Measurements from ENCODE around the gene ATOSB.

Gene ATOSB

GRCh38 chr9:35134920-35135319, 19.3 kb upstream of the ATOSB start:
- H3K36me3 ChIP-seq (ENCODE audit: control insufficient read depth in 2 of 2, insufficient read depth in 1 of 2, low read length in 2 of 2) = no peaks in the 10 kb centered on the region
- no peak overlapping the region for H3K27ac ChIP-seq (ENCODE audit: extremely low read depth, low read depth, low read length)
- TF ChIP-seq, protein P1, sequence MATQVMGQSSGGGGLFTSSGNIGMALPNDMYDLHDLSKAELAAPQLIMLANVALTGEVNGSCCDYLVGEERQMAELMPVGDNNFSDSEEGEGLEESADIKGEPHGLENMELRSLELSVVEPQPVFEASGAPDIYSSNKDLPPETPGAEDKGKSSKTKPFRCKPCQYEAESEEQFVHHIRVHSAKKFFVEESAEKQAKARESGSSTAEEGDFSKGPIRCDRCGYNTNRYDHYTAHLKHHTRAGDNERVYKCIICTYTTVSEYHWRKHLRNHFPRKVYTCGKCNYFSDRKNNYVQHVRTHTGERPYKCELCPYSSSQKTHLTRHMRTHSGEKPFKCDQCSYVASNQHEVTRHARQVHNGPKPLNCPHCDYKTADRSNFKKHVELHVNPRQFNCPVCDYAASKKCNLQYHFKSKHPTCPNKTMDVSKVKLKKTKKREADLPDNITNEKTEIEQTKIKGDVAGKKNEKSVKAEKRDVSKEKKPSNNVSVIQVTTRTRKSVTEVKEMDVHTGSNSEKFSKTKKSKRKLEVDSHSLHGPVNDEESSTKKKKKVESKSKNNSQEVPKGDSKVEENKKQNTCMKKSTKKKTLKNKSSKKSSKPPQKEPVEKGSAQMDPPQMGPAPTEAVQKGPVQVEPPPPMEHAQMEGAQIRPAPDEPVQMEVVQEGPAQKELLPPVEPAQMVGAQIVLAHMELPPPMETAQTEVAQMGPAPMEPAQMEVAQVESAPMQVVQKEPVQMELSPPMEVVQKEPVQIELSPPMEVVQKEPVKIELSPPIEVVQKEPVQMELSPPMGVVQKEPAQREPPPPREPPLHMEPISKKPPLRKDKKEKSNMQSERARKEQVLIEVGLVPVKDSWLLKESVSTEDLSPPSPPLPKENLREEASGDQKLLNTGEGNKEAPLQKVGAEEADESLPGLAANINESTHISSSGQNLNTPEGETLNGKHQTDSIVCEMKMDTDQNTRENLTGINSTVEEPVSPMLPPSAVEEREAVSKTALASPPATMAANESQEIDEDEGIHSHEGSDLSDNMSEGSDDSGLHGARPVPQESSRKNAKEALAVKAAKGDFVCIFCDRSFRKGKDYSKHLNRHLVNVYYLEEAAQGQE (tag by site-specific recombination; IDR thresholded peaks at IDR 0.05) = no peak
- TF ChIP-seq ZBTB8A (tag by site-specific recombination; IDR thresholded peaks at IDR 0.05) (no peak), WT1 (tag by site-specific recombination; IDR thresholded peaks at IDR 0.05) (no peak), ZNF558 (tag by site-specific recombination; IDR thresholded peaks at IDR 0.05) (no peak), ZNF248 (tag by site-specific recombination; IDR thresholded peaks at IDR 0.05) (no peak), ZNF155 (tag by site-specific recombination; IDR thresholded peaks at IDR 0.05) (no peak), KLF9 (tag by site-specific recombination; IDR thresholded peaks at IDR 0.05; ENCODE audit: low read depth) (no peak), OSR2 (tag by site-specific recombination; IDR thresholded peaks at IDR 0.05) (no peak), ZNF157 (tag by site-specific recombination; IDR thresholded peaks at IDR 0.05) (no peak), ZNF292 (tag by site-specific recombination; IDR thresholded peaks at IDR 0.05; ENCODE audit: borderline replicate concordance, low read depth) (no peak)
- ChIA-PET POLR2A (no interaction called here), CTCF (no interaction called here)
- H3K9me3 ChIP-seq (ENCODE audit: control insufficient read depth, insufficient read depth, low read depth, low read length) = no peaks in the 10 kb centered on the region
- H3K4me3 ChIP-seq (ENCODE audit: low read depth, low read length) = no peak overlapping the region
- H3K4me1 ChIP-seq (ENCODE audit: control insufficient read depth, insufficient read depth, low read length) = no peaks in the 10 kb centered on the region

- TF ChIP-seq ZNF146 (tag by site-specific recombination; IDR thresholded peaks at IDR 0.05) (no peak), ZNF510 (tag by site-specific recombination; IDR thresholded peaks at IDR 0.05; ENCODE audit: insufficient replicate concordance) (no peak), AEBP2 (tag by site-specific recombination; IDR thresholded peaks at IDR 0.05; ENCODE audit: borderline replicate concordance) (no peak), ZEB2 (tag by site-specific recombination; IDR thresholded peaks at IDR 0.05) (no peak), ZNF112 (tag by site-specific recombination; IDR thresholded peaks at IDR 0.05) (no peak), ZNF660 (tag by site-specific recombination; IDR thresholded peaks at IDR 0.05) (peak; percentile 57; the same call in 1 of the 2 replicates), ZNF791 (tag by site-specific recombination; IDR thresholded peaks at IDR 0.05) (no peak), ZNF596 (tag by site-specific recombination; IDR thresholded peaks at IDR 0.05) (no peak), GLIS1 (tag by site-specific recombination; IDR thresholded peaks at IDR 0.05) (peak; percentile 25; the same call in 1 of the 2 replicates), ZNF335 (tag by site-specific recombination; conservative IDR thresholded peaks at IDR 0.05) (peak; percentile 56), CTCF (tag by site-specific recombination; IDR thresholded peaks at IDR 0.05) (peak; percentile 79), INSM2 (tag by site-specific recombination; IDR thresholded peaks at IDR 0.05) (no peak), ZSCAN30 (tag by site-specific recombination; IDR thresholded peaks at IDR 0.05) (0 out of 2 replicates have a peak, but pooled peaks have one; percentile 19), ZNF654 (tag by site-specific recombination; IDR thresholded peaks at IDR 0.05; ENCODE audit: low read depth) (peak; percentile 91)
- TF ChIP-seq, protein P2, sequence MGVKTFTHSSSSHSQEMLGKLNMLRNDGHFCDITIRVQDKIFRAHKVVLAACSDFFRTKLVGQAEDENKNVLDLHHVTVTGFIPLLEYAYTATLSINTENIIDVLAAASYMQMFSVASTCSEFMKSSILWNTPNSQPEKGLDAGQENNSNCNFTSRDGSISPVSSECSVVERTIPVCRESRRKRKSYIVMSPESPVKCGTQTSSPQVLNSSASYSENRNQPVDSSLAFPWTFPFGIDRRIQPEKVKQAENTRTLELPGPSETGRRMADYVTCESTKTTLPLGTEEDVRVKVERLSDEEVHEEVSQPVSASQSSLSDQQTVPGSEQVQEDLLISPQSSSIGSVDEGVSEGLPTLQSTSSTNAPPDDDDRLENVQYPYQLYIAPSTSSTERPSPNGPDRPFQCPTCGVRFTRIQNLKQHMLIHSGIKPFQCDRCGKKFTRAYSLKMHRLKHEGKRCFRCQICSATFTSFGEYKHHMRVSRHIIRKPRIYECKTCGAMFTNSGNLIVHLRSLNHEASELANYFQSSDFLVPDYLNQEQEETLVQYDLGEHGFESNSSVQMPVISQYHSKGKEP (tag by site-specific recombination; IDR thresholded peaks at IDR 0.05) = peak; percentile 19; the same call in 1 of the 2 replicates
- ChIA-PET CTCF (interaction anchor here (0.7 to 6.8 kb wide), 20 partner anchors 10 to 557 kb away, joined by 3 to 58 read pairs (median 4); partner anchors contain the start of gene CA9), POLR2A (interaction anchor here (1.1 to 4.3 kb wide), 7 partner anchors 15 to 863 kb away, joined by 3 to 92 read pairs (median 6); partner anchors contain the start of genes PIGO, STOML2, UNC13B and VCP)
- H3K9me3 ChIP-seq (ENCODE audit: control insufficient read depth, insufficient read depth, low read depth, low read length) = no peaks in the 10 kb centered on the region
- no peak overlapping the region for H3K27ac ChIP-seq (ENCODE audit: extremely low read depth, low read depth, low read length)
- H3K4me1 ChIP-seq (ENCODE audit: control insufficient read depth, insufficient read depth, low read length) = peaks cover 15% of the 10 kb centered on the region
- no peaks in the 10 kb centered on the region for H3K36me3 ChIP-seq (ENCODE audit: control insufficient read depth in 2 of 2, insufficient read depth in 1 of 2, low read length in 2 of 2)
- peak overlapping the region; percentile 48 for H3K4me3 ChIP-seq (ENCODE audit: low read depth, low read length)
Observed at GRCh38 chr9:35116898-35117551, 1.4 kb upstream of the ATOSB start.
